Measurements from ENCODE around the gene TSHZ2.
"Not testable (repeated sequence)": the region's sequence is repeated elsewhere in the genome, so short reads cannot be mapped to it uniquely, and the experiment has no call there.

Gene TSHZ2

DNA sequence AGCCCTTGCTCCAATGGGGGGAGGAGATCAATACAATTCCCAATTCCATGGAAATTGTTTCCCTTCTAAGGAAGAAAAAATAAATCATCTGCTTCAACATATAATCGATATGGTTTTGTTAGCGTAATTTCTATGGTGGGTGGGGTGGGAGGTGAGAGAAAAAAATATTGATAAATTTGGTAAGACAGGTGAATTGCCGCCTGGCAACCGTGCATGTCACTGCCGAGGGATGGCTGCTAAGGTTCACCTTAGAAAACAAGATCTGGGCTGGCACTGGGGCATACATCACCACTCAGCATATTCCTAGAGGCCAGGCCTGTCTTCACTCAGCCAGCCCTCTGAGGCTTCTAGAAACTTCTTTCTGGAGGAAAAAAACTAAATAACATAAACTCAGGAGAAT lies 517.4 kb downstream of the TSHZ2 start:
- DNase-seq: no peak

DNA sequence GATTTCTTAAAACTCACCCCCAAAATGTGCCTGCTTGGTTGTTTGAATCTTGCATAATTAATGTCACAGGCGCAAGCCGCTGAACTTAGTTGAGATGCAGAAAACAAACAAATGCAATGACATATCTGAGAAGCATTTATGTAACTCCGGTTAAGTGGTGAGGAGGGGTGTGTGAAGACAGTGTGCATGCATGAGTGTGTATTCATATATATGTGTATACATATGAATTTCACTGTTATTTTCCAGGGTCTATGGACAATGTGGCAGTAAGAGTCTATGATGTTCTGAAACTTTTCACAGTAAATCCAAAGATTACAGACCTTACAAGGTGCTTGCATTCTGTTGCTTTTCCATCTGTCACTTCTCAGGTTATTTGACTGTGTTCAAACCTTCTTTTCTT lies 518.5 kb downstream of the TSHZ2 start:
- DNase-seq: no peak

DNA sequence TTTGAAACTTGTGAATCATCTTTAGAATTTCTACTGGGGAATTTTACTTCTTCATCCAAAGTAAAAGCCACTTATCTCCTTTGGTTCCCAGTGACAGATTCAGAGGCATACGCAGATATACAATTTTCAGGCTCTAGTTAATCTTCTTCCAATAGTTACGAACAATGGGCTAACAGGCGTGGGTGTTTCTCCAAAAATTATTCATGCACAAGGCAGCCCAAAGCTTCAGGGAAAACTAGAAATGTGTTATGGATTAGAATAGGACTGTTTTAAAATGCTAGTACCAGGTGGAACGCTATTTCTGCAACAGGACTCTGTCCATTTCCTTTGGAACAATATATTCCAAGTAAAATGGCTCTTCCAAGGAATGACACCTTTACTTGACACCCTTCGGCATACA lies 519.3 kb downstream of the TSHZ2 start:
- DNase-seq: no peak

DNA sequence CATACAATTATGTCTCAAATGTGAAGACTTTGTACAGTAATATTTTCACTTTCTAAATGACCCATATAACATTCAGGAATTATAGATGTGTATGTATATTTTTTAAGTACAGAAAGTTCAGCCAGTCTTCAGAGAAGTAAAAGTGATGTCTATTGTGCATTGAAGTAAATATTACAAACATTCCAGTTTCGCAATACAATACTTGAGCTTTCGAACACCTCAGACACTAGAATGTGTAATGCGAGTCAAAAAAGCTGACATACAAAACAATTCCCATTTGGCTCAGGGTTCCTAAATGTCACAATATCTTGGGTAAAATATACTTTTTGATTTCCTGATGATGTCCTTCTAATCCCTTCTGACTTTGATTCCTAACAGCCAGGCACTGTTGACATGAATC lies 520.1 kb downstream of the TSHZ2 start:
- DNase-seq: no peak

DNA sequence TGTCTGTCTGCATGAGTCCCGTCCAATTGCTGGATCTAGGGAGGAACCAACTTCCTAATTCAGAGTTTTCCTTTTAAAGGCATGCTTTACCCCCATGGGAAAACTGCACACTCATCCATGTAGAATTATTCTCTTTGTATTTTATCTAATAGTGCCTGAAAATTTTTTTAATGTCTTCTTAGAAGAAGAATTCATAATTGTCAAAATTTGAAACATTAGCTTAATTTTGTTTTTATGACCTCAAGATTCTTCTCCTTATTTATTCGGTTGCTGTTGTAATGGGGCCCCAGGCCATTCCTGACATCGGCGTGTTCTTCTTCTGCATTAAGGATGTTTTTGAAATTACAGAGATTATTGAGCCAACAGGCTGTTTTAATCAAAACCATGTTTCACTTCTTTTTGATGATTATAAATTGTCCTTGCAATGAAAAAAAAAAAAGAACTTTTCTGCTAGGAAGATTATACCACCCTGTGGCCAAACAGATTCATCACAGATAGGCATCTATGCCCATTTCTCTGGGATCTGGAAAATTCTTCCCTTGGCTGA lies 521.2 kb downstream of the TSHZ2 start:
- no peak for DNase-seq

DNA sequence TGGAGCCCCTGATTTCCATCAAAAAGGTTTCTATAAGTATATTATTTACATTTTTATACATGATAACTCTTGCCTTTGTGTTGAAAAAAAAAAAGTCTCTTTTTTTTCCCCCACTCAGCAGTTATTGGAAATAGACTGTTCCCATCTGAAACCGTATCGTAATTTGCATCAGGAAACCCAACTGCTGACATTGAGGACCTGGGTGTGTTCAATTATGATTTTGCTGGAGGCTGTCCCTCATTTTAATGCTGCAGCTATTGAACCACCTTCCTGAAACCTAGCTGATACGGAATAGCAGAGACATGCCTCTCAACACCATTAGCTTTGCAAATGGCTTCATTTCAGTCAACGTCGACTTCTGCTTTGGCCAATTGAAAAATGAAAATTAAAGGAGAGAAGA lies 522.6 kb downstream of the TSHZ2 start:
- no peak for DNase-seq

DNA sequence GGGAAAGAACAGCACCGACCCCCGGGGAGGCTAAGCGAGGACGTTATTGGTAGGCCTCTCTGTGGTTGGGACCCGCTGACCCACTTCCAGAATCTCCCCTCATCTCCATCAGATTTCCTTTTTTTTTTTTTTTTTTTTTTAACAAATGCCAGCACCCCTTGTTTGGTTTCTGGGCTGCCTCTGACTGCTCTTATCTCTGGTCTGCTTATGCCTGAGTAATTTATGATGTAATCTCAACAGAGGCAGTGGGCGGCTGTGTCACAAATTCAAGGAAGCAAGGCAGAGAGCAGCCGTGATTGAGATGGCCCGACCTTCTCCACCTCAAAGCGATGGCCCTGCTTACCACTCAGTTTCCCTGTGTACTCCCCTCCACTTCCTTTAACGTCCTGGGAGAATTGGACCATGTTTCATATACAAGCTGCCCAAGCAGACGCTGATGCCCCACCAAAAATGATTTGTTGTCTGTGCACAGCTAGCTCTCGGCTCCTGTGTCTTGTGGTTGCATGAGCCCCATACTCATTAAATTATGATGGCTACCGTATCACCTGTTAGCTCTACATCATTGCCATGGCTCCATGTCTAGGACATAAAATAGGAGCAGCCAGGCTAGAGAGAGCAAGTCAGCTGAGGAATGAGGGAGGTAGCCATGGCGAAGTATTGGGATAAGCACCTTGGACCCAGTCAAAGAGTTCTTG lies 523.4 kb downstream of the TSHZ2 start:
- DNase-seq: no peak

DNA sequence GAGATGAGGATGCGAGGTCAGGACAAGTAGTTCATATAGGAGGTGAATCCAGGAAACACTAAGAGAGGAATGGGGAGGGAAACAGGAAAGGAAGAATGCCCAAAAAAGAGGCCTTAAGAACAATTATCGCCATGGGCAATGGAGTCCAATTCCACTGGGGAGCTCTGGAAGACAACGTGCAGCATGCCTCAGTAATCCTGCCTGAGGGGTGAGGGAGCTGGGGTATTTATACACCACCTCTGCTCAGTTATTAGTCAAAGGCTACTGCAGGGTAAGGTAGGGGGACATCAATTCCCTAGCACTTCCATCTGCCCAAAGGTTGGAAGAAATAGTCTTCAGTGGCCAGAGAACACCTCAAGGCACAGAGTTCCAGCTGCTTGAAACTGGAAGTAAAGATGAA lies 525.1 kb downstream of the TSHZ2 start:
- no peak for DNase-seq

DNA sequence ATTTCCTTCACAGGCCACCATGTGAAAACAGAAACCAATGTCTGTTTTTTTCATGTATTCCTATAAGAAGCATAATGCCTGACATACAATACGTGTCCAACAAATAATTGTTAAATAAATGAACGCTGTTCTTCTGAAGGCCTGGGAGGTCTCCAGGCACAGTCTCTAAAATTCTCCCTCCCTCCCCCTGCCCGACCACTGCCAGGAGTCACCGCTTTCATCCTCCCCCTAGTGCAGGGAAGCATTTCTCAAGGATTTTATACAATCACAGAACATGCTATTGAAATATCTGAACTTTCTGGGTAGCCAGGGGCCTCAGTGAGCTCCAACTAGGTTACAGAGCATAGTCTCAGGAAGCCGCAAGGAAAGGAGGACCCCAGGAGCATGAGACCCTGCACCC lies 526.2 kb downstream of the TSHZ2 start:
- no peak for DNase-seq

DNA sequence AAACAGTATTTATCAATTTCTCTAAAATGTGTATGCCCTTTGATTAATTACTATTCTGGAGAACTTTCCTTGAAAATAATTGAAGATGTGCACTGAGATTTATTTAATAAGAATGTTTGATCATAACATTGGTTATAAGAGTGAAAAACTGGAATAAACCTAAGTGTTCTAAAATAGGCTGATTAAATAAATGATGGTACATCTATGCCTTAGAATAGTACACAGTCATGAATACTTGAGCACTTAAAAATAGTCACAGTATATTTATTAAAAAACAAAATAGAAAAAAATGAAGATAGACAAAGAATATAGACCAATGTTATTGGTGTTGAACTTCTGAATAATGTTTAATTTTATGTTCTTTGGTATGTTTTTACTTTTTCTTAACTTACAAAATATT lies 528.5 kb downstream of the TSHZ2 start:
- no peak for DNase-seq

DNA sequence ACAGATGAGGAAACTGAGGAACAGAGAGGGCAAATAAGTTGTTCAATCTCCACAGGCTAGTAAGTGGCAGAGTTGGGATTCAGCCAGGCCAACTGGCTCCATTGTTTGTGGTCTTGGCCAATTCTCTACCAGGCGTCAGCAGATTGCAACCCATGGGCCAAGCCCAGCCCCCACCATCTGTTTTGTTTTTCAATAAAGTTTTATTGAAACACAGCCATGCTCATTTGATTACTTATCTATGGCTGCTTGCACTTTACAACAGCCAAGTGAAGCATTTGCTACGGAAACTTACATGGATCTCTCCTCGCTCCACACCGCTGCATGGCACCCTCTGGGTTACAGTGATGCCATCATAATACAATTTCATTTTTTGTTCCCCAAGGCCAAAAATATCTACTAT lies 530.7 kb downstream of the TSHZ2 start:
- no peak for DNase-seq

DNA sequence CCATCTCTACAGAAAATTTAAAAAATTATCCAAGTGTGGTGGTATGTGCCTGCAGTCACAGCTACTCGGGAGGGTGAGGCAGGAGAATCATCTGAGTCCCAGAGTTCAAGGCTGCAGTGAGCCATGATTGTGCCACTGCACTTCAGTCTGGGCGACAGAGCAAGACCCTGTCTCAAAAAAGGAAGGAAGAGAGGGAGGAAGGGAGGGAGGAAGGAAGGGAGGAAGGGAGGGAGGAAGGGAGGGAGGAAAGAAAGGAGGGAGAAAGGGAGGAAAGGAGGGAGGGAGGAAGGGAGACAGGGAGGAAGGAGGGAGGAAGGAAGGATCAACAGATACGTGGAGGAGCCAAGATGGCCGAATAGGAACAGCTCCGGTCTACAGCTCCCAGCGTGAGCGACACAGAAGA lies 531.4 kb downstream of the TSHZ2 start:
- DNase-seq: no peak

DNA sequence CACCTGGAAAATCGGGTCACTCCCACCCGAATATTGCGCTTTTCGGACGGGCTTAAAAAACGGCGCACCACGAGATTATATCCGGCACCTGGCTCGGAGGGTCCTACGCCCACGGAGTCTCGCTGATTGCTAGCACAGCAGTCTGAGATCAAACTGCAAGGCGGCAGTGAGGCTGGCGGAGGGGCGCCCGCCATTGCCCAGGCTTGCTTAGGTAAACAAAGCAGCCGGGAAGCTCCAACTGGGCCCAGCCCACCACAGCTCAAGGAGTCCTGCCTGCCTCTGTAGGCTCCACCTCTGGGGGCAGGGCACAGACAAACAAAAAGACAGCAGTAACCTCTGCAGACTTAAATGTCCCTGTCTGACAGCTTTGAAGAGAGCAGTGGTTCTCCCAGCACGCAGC lies 531.9 kb downstream of the TSHZ2 start:
- DNase-seq: not testable (repeated sequence)

DNA sequence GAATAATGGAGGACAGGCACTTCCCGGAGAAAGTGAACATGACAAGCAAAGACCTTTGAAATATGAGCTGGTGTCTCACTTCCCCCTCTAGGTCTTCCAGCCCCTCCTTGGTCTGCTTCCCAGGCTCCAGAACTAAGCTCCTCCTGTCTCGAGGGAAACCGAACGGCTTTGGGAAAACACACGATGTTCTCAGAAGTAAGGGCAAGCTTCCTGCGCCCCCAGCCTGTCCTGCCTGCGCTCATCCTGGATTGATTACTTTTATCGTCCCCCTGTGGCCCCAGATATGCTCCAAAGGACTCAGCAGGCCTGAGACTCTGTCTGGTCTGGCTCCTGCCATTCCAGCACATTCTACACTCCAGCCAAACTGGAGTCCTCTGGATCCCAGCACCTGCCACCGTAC lies 538.1 kb downstream of the TSHZ2 start:
- no peak for DNase-seq

DNA sequence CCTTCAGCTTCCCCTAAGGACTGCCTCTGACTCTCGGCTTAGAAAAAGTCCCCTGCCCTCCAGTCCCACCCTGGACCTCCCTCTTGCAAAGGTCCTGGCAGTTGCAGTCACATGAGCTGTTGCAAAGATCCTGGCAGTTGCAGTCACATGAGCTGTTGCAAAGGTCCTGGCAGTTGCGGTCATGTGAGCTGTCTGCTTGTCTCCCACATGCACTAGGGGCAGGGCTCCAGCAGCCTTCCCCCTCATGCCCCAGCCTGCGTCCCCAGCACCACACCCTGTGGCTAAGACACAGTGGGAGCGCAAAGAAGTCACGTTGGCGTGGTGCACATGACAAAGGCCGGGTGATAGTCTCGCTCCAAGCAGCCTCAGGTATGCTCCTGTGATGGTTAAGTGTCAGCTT lies 538.5 kb downstream of the TSHZ2 start:
- DNase-seq: no peak

DNA sequence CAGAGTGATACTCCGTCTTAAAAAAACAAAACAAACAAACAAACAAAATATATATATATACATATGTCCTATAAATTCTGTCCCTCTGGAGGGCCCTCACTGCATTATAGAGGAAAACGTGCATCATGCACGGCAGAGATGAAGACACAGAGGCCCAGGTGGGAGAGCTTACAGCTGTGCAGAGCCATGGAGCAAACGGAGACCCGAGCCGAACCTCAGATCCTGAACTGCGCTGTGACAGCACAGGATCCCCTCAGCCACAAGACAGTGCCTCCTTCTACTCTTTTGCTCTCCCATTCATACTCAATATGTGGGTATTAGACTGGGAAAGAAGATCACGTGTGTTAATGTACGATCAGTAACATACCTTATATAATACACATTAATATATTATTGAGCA lies 539.9 kb downstream of the TSHZ2 start:
- DNase-seq: no peak

DNA sequence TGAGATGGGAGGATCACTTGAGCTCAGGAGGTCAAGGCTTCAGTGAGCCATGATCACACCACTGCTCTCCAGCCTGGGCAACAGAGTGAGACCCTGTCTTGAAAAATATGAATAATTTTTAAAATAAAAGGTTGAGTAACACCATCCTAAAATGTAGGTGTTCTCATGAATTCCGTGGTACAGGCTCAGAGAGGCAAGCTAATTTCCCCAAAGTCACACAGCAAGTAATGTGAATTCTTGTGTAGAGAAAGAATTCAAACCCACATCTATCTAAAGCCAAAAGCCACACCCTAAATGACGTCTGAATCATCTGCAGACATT lies 541.0 kb downstream of the TSHZ2 start:
- DNase-seq: no peak

DNA sequence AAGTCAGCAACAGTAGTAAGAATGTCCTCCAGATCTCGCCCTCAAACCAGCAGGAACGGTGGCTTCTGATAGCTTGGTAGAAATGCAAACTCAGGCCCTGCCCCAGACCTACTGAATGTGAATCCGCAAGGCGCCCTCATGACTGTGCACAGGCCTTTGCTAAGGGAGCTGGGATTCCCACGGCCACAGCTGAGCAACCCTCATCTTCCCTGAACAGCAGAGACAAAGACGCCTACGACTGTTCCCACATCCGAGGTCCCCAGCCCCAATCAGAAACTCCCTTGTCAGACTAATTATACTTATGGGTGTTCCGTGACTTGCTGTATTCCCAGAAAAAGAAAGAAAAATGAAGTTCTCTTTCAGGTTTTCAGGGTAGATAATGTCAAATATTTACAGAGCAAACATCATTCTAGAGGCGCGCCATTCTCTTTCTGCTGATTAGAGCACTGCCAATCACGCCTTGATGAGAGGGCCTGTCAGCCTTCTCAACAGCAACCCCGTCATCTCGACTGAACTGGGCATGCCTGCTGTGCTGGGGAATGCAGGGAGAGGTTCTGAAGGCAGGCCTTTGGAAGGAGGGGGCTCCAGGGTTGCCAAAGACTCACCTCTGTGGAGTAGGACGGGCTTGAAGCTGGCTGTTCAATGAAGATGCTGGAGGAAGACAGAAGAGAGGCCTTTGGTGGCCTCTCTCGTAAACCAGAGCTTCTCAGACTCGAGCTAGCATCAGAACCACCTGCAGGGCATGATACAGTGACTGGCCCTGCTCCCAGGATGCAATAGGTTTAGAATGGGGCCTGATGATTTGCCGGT lies 541.5 kb downstream of the TSHZ2 start:
- no peak for DNase-seq

DNA sequence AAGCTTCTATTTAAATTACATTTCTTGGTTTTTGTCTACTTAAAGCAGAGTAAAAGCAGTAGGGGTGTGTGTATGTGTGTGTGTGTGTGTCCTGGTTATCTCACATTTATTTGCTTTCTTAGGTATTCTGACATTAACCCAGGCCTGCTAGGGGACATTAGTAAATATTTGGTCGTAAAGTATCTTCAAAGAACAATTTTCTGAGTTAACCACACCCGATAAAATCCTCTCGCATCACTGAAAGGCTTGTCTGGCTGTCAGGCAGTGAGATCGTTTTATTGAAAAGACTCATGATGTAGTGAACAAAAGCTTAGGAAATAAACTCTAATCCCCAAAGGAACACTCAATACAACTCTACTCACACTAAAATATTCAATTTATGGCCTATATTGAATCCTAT lies 543.6 kb downstream of the TSHZ2 start:
- no peak for DNase-seq

DNA sequence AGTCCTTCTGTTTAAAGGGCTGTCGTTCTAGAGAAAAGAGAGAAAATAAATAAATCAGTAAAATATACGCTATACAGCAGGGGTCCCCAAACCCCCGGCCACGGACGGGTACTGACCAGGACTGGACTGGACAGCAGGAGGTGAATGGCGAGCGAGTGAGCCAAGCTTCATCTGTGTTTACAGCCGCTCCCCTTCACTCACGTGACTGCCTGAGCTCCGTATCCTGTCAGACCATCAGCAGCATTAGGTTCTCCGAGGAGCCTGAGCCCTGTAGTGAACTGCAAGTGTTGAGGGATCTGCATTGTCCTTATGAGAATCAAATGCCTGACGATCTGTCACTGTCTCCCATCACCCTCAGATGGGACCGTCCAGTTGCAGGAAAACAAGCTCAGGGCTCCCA lies 545.0 kb downstream of the TSHZ2 start:
- no peak for DNase-seq

DNA sequence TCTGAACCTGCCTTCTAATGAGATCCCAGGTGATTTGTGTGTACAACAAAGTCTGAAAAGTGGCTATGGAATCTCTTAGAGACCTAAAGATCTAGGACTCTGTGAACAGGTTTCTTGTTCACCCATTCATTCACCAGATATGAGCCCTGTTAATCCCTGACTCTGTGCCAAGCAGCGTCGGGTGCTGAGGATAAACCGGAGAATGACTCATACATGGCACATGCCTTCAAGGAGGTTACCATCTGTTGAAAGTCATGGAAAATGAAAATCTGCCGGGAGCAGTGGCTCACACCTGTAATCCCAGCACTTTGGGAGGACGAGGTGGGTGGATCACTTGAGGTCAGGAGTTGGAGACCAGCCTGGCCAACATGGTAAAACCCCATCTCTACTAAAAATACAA lies 549.3 kb downstream of the TSHZ2 start:
- not testable (repeated sequence) for DNase-seq

DNA sequence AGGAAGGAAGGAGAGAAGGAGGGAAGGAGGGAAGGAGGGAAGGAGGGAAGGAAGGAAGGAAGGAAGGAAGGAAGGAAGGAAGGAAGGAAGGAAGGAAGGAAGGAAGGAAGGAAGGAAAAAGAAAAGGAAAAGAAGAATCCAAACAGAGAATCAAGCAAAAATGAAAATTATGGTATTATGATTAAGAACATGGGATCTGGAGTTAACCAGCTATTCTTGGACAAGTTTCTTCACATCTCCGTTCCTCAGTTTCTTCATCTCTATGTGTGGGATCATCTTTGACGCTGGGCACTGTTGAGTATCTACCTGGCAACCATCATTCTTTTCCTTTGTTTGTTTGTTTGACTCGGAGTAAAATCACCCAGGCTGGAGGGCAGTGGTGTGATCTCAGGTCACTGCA lies 549.9 kb downstream of the TSHZ2 start:
- no peak for DNase-seq

DNA sequence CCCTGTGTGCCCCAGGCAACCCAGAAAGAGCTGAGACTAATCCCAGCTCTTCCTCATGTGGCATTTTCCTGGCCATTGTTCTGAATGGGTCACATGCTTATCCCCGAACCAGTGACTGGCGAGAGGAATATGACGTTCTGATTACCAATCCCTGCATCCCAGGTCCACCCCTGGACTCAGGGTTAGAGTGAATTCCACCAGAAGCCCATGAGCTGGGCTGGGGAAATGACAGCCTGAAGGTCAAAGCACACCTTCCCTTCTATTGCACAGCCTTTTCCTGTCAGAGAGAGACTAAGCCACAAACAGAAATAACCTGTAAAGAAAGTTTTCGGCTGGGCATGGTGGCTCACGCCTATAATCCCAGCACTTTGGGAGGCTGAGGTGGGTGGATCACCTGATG lies 550.5 kb downstream of the TSHZ2 start:
- no peak for DNase-seq

DNA sequence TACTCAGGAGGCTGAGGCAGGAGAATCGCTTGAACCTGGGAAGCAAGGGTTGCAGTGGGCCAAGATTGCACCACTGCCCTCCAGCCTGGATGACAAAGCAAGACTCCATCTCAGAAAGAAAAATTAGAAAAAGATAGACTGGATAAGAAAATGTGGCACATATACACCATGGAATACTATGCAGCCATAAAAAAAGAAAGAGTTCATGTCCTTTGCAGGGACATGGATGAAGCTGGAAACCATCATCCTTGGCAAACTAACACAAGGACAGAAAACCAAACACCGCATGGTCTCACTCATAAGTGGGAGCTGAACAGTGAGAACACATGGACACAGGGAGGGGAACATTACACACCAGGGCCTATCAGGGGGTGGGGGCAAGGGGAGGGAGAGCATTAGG lies 551.5 kb downstream of the TSHZ2 start:
- DNase-seq: not testable (repeated sequence)

Data from NCI-H1092 (cell line).